ENCODE results near the gene BRSK1. TPM values are rescaled to one million over a fixed set of nuclear protein-coding genes. Genes with fewer than 3 reads are reported as not detected.

Gene BRSK1
- total and polyA plus RNA-seq, 2 of the 13 experiments (the other 11 are each of a cell fraction or from before 2014, with no cell fraction given) = 0.18 to 1.2 TPM

DNA sequence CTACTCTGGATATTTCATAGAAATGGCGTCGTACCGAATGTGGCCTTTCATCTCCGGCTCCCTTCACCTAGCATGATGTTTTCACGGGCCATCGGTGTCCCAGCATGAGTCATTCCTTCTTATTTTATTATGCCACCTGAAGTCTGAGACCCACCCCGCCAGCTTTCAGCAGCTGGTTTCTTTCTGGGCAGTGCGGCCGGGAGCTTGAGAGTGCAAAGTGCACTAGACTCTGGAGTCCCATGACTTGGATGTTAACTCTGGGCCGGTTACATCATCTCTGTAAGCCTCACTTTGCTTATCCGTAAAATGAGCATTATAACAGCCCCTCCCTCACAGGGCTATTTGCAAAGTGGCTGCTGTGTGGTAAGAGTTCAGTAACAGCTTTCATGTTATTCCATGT lies 50.1 kb downstream of the BRSK1 start (continued):
- TF ChIP-seq ZNF12 (CRISPR knock-in tag; IDR thresholded peaks at IDR 0.05) = peak; percentile 47; the same call in 1 of the 2 replicates
- no peak for TF ChIP-seq ZNF768 (CRISPR knock-in tag; IDR thresholded peaks at IDR 0.05)
- 0 out of 2 replicates have a peak, but pooled peaks have one; percentile 20 for TF ChIP-seq ZNF607 (CRISPR knock-in tag; IDR thresholded peaks at IDR 0.05; ENCODE audit: borderline replicate concordance)
- TF ChIP-seq ZNF367 (CRISPR knock-in tag; IDR thresholded peaks at IDR 0.05; ENCODE audit: borderline replicate concordance) = no peak
- TF ChIP-seq, protein P1, sequence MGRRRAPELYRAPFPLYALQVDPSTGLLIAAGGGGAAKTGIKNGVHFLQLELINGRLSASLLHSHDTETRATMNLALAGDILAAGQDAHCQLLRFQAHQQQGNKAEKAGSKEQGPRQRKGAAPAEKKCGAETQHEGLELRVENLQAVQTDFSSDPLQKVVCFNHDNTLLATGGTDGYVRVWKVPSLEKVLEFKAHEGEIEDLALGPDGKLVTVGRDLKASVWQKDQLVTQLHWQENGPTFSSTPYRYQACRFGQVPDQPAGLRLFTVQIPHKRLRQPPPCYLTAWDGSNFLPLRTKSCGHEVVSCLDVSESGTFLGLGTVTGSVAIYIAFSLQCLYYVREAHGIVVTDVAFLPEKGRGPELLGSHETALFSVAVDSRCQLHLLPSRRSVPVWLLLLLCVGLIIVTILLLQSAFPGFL (CRISPR knock-in tag; IDR thresholded peaks at IDR 0.05) = no peak
- TF ChIP-seq, protein P2, sequence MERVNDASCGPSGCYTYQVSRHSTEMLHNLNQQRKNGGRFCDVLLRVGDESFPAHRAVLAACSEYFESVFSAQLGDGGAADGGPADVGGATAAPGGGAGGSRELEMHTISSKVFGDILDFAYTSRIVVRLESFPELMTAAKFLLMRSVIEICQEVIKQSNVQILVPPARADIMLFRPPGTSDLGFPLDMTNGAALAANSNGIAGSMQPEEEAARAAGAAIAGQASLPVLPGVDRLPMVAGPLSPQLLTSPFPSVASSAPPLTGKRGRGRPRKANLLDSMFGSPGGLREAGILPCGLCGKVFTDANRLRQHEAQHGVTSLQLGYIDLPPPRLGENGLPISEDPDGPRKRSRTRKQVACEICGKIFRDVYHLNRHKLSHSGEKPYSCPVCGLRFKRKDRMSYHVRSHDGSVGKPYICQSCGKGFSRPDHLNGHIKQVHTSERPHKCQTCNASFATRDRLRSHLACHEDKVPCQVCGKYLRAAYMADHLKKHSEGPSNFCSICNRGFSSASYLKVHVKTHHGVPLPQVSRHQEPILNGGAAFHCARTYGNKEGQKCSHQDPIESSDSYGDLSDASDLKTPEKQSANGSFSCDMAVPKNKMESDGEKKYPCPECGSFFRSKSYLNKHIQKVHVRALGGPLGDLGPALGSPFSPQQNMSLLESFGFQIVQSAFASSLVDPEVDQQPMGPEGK (CRISPR knock-in tag; IDR thresholded peaks at IDR 0.05) = peak; percentile 79
- TF ChIP-seq, protein P3, sequence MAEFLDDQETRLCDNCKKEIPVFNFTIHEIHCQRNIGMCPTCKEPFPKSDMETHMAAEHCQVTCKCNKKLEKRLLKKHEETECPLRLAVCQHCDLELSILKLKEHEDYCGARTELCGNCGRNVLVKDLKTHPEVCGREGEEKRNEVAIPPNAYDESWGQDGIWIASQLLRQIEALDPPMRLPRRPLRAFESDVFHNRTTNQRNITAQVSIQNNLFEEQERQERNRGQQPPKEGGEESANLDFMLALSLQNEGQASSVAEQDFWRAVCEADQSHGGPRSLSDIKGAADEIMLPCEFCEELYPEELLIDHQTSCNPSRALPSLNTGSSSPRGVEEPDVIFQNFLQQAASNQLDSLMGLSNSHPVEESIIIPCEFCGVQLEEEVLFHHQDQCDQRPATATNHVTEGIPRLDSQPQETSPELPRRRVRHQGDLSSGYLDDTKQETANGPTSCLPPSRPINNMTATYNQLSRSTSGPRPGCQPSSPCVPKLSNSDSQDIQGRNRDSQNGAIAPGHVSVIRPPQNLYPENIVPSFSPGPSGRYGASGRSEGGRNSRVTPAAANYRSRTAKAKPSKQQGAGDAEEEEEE (CRISPR knock-in tag; IDR thresholded peaks at IDR 0.05; ENCODE audit: borderline replicate concordance) = no peak
- TF ChIP-seq, protein P4, sequence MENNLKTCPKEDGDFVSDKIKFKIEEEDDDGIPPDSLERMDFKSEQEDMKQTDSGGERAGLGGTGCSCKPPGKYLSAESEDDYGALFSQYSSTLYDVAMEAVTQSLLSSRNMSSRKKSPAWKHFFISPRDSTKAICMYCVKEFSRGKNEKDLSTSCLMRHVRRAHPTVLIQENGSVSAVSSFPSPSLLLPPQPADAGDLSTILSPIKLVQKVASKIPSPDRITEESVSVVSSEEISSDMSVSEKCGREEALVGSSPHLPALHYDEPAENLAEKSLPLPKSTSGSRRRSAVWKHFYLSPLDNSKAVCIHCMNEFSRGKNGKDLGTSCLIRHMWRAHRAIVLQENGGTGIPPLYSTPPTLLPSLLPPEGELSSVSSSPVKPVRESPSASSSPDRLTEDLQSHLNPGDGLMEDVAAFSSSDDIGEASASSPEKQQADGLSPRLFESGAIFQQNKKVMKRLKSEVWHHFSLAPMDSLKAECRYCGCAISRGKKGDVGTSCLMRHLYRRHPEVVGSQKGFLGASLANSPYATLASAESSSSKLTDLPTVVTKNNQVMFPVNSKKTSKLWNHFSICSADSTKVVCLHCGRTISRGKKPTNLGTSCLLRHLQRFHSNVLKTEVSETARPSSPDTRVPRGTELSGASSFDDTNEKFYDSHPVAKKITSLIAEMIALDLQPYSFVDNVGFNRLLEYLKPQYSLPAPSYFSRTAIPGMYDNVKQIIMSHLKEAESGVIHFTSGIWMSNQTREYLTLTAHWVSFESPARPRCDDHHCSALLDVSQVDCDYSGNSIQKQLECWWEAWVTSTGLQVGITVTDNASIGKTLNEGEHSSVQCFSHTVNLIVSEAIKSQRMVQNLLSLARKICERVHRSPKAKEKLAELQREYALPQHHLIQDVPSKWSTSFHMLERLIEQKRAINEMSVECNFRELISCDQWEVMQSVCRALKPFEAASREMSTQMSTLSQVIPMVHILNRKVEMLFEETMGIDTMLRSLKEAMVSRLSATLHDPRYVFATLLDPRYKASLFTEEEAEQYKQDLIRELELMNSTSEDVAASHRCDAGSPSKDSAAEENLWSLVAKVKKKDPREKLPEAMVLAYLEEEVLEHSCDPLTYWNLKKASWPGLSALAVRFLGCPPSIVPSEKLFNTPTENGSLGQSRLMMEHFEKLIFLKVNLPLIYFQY (CRISPR knock-in tag; IDR thresholded peaks at IDR 0.05; ENCODE audit: borderline replicate concordance) = peak; percentile 79; the same call in 1 of the 2 replicates
- no peak for TF ChIP-seq ZNF562 (CRISPR knock-in tag; IDR thresholded peaks at IDR 0.05; ENCODE audit: borderline replicate concordance)
- TF ChIP-seq ZNF644 (CRISPR knock-in tag; IDR thresholded peaks at IDR 0.05; ENCODE audit: low read depth) = 0 out of 2 replicates have a peak, but pooled peaks have one; percentile 36
- TF ChIP-seq PHF21A (CRISPR knock-in tag; IDR thresholded peaks at IDR 0.05) = peak; percentile 69
- TF ChIP-seq, protein P5, sequence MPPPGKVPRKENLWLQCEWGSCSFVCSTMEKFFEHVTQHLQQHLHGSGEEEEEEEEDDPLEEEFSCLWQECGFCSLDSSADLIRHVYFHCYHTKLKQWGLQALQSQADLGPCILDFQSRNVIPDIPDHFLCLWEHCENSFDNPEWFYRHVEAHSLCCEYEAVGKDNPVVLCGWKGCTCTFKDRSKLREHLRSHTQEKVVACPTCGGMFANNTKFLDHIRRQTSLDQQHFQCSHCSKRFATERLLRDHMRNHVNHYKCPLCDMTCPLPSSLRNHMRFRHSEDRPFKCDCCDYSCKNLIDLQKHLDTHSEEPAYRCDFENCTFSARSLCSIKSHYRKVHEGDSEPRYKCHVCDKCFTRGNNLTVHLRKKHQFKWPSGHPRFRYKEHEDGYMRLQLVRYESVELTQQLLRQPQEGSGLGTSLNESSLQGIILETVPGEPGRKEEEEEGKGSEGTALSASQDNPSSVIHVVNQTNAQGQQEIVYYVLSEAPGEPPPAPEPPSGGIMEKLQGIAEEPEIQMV (CRISPR knock-in tag; IDR thresholded peaks at IDR 0.05; ENCODE audit: low read depth) = no peak
- TF ChIP-seq MAFK (conservative IDR thresholded peaks at IDR 0.05 in 1 of 2, IDR thresholded peaks at IDR 0.05 in 1 of 2; ENCODE audit: low read length in 2 of 2) = no peak
- TF ChIP-seq MXI1 (IDR thresholded peaks at IDR 0.05; ENCODE audit: borderline replicate concordance, low read depth, low read length) = peak; percentile 49; the same call in 1 of the 3 replicates
- TF ChIP-seq TGIF2 (CRISPR knock-in tag; IDR thresholded peaks at IDR 0.05) = peak; percentile 59; the same call in 1 of the 2 replicates
- TF ChIP-seq, protein P6, sequence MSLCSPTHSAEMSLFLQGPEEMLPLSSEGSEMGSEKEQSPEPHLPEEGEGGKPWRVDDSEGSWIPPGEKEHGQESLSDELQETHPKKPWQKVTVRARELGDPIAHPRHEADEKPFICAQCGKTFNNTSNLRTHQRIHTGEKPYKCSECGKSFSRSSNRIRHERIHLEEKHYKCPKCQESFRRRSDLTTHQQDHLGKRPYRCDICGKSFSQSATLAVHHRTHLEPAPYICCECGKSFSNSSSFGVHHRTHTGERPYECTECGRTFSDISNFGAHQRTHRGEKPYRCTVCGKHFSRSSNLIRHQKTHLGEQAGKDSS (CRISPR knock-in tag; IDR thresholded peaks at IDR 0.05; ENCODE audit: borderline replicate concordance, low read depth) = no peak
- no peak for TF ChIP-seq NFE2L1 (CRISPR knock-in tag; IDR thresholded peaks at IDR 0.05; ENCODE audit: borderline replicate concordance)
- no peak for TF ChIP-seq ZNF780A (CRISPR knock-in tag; IDR thresholded peaks at IDR 0.05)
- TF ChIP-seq GATAD2A (CRISPR knock-in tag; IDR thresholded peaks at IDR 0.05) = peak; percentile 78
